GOT3 (cell line): Measurements from ENCODE around the gene DYNLL2.
"Not testable (repeated sequence)": the region's sequence is repeated elsewhere in the genome, so short reads cannot be mapped to it uniquely, and the experiment has no call there.

Source experiments
- DNase-seq: peaks from one replicate; lab custom pipeline; 2025; ENCODE audit warnings: mixed read lengths; lab: John Stamatoyannopoulos, UW

Gene DYNLL2

GRCh38 chr17:58101898-58102297 lies 18.7 kb downstream of the DYNLL2 start:
- DNase-seq, result not testable (repeated sequence)

GRCh38 chr17:58105093-58105492 lies 21.9 kb downstream of the DYNLL2 start:
- no peak for DNase-seq

GRCh38 chr17:58107306-58107705 lies 24.1 kb downstream of the DYNLL2 start:
- no peak for DNase-seq

GRCh38 chr17:58109197-58109596 lies 26.0 kb downstream of the DYNLL2 start:
- no peak for DNase-seq

DNA sequence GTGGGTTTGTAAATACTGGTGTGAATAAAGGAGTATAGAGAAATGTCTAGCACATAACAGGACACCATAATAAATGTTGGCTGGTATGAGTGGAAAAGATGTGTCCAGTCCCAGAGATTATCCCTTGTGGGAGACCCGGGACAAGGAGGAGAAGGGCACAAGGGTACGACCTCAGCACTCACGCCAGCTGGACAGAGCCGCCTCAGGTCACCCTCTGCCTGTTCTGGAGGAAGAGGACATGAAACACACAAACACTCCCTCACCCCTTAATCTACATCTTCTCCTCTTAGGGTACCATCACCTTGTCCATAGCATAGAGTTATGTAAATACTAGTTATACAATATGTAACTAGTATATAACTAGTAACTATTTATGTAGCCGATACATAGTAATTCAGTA lies 26.8 kb downstream of the DYNLL2 start:
- no peak for DNase-seq

DNA sequence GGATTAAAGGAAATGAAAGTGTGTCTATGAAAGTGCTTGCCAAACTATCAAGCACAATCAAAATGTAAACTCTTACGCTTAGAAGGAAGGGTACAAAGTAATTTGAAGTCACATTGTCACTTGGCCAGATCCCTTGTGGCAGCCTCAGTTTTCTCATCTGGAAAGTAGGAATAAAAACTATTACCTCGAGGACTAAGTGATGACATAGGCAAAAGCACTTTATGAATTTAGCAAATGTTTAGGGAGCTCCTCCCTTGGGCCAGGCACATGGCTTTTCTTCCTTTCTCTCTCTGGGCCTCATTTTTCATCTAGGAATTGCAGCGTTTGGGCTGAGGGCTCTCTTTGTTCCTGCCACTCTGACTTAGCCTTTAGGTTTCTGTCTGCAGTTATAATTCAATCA lies 28.5 kb downstream of the DYNLL2 start:
- no peak for DNase-seq

DNA sequence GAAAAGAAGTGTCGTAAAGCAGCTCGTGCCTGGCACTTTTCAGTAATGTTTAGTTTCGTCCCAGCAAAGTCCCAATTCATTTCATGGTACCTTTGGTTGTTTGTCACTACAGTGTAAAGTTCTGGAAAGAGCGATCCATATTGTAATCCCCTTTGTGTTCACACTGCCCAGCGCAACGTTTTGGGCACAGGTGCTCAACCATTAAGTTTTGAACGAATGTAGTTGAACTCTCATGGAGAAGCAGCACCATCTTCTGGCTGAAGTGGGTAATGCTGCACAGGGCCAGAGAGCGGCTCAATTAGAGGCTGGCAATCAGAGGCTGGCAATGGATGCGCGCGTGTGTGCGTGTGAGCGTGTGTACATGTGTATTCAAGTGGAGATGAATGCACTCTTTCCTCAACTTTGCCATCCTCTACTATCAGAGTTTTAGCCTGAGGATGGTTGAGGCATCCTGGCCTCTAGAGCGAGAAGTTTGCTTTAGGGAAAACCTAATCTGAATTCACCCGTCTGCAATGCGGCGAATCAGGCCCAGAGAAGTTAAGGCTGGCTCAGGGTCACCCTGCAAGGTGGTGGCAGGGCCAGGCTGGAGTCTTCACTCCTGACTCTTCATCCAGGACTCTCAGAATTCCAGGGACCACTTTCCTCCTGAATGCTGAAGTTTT lies 29.9 kb downstream of the DYNLL2 start:
- no peak for DNase-seq

- DNase-seq, result no peak
These were observed 30.7 kb downstream of the DYNLL2 start for GRCh38 chr17:58113947-58114346.

DNA sequence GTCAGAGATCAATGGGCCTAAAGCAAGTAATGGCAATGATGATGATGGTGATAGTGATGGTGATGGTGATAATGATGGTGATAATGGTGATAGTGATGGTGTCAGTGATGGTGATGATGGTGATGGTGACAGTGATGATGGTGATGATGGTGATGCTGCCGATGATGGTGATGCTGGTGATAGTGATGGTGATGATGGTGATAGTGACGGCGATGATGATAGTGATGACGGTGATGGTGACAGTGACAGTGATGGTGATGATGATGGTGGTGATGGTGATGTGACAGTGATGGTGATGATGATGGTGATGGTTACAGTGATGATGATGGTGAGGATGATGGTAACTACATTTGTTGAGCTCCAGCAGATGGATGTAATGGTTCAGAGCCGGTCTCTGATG lies 34.2 kb downstream of the DYNLL2 start:
- no peak for DNase-seq

- no peak for DNase-seq
These were observed 36.3 kb downstream of the DYNLL2 start for GRCh38 chr17:58119491-58119890.

DNA sequence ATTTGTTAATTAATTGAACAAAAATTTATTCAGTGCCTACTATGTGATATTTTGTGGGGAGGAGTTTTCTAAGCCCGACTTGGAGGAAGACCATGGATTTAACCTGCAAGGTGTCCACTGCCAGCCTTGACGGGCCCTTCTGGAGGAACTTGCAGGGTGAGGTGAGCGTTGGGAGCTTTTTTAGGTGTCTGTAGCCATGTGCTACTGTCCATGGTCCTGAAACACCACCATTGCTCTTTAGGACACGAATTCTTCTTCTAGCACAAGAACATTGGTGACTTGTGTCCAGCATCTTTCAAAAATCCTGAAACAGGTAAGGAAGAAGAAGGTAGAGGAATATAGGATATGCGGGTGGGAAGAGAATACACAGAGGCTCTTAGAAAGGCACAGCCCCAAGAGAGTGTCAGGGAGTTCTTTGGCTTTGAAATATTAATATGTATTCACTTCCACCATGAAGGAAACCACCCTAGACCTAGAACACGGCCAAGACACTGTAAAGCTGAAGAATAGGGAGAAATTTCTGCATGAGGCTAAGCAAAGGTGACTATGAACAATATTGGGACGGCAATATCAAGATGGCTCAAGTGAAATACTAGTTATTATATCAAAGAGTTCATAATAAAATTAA lies 37.1 kb downstream of the DYNLL2 start:
- no peak for DNase-seq

DNA sequence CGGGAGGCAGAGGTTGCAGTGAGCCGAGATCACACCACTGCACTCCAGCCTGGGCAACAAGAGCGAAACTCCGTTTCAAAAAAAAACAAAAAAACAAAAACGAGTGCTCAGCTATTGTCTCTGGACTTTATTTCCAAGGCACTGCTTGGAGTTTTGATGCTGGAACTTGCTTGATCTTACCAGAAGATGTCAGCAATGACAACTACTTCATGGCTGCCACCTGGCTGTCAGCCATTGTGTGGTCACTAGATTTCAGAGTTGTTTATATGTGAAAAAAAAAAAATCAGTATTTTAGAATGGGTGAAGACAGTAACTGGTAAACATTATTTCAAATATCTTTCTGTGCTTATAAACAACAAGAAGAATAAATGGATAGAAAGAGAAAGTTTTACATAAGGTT lies 38.7 kb downstream of the DYNLL2 start:
- DNase-seq, result no peak

GRCh38 chr17:58127846-58128245 lies 44.6 kb downstream of the DYNLL2 start:
- DNase-seq, result no peak

DNA sequence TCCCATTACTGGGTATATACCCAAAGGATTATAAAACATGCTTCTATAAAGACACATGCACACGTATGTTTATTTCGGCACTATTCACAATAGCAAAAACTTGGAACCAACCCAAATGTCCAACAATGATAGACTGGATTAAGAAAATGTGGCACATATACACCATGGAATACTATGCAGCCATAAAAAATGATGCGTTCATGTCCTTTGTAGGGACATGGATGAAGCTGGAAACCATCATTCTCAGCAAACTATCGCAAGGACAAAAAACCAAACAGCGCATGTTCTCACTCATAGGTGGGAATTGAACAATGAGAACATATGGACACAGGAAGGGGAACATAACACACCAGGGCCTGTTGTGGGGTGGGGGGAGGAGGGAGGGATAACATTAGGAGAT lies 49.5 kb downstream of the DYNLL2 start:
- DNase-seq, result not testable (repeated sequence)

DNA sequence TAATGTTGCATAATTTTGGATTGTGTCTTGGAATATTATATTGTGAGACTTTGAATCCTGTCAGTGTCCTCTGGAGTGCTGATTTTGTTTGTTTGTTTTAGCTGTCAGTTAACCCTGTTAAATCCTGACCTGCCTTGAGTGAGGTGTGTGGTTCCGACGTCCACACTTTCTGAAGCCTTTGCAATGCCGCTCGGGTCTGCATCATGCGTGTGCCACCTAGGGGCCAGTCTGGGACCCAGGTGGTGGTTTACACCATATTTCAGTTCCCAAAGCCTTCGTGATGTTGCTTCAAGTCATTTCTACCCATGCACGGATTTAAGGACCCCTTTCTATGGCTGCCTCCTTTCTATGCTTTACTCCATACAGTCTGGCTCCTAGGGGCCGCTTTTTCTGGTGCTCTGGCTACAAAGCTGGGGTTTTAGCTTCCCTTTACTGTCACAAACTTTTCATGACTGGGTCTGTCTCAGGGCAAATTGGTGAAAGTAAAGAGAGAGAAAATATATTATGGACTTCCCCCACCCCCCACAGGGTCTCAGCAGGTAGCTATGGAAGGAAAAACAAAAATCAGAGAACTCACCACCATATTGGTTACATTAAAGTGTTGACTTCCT lies 53.6 kb downstream of the DYNLL2 start:
- no peak for DNase-seq

- no peak for DNase-seq
These were observed 58.3 kb downstream of the DYNLL2 start for GRCh38 chr17:58141505-58141904.

GRCh38 chr17:58143335-58143734 lies 60.1 kb downstream of the DYNLL2 start:
- not testable (repeated sequence) for DNase-seq

- DNase-seq, result no peak
These were observed 61.6 kb downstream of the DYNLL2 start for GRCh38 chr17:58144801-58145200.
